Measurements from ENCODE around the gene THSD7A. TPM values are rescaled to one million over a fixed set of nuclear protein-coding genes. Genes with fewer than 3 reads are reported as not detected.

Gene THSD7A
- total and polyA plus RNA-seq, 2 of the 4 experiments (the other 2 are of a cell fraction), result 0.02 to 0.18 TPM

GRCh38 chr7:11607686-11608085, 224.3 kb downstream of the THSD7A start:
- no peak overlapping the region for H4K5ac ChIP-seq (ENCODE audit: low read depth, low read length)
- DNase-seq (no peak), ATAC-seq (ENCODE audit: low read depth) (no peak)
- no peaks in the 10 kb centered on the region for H3K79me1 ChIP-seq (ENCODE audit: low read depth in 1 of 2, low read length in 2 of 2)
- H2AFZ ChIP-seq (replicated peaks; ENCODE audit: low read length, poor library complexity), result no peak overlapping the region
- H3K4me3 ChIP-seq (ENCODE audit: insufficient read depth, low read depth, low read length), result no peak overlapping the region
- no peak overlapping the region for H2AK5ac ChIP-seq (ENCODE audit: low read depth, low read length)
- H3K18ac ChIP-seq (ENCODE audit: low read depth, low read length), result no peak overlapping the region
- no peak overlapping the region for H3K27ac ChIP-seq (ENCODE audit: insufficient read depth, low read length)
- WGBS, 2 experiments (ENCODE audit: extremely low coverage in 2 of 2, insufficient read length in 1 of 2), result 0% methylated on average over 1 of the region's 2 CpGs; no CpG with 5 or more reads in 1 of the 2 experiments
- no peak overlapping the region for H3K4me2 ChIP-seq (ENCODE audit: low read depth, low read length)
- H4K91ac ChIP-seq (ENCODE audit: insufficient read depth, low read depth, low read length), result no peak overlapping the region
- H4K8ac ChIP-seq (ENCODE audit: low read depth in 2 of 2, low read length in 2 of 2), result no peak overlapping the region
- ChIA-PET CTCF (no interaction called here), POLR2A (ENCODE audit: unreplicated experiment) (no interaction called here)
- in situ Hi-C loops (cut with MboI; ENCODE audit: low sequenced_read_pairs), result no loop called here
- no peak overlapping the region for H3K56ac ChIP-seq (ENCODE audit: extremely low read depth, insufficient read depth, low read length)
- H4K20me1 ChIP-seq (ENCODE audit: insufficient read depth, low read length), result no peaks in the 10 kb centered on the region
- TF ChIP-seq MAZ (IDR thresholded peaks at IDR 0.05; ENCODE audit: borderline replicate concordance, low read depth, low read length) (no peak), POLR2A (IDR thresholded peaks at IDR 0.05; ENCODE audit: low read depth, low read length) (no peak), FOS (IDR thresholded peaks at IDR 0.05; ENCODE audit: low read depth, low read length) (no peak), RAD21 (IDR thresholded peaks at IDR 0.05; ENCODE audit: low read length) (no peak), MAFK (IDR thresholded peaks at IDR 0.05; ENCODE audit: low read depth, low read length) (no peak), USF2 (IDR thresholded peaks at IDR 0.05; ENCODE audit: low read depth, low read length) (no peak), RCOR1 (IDR thresholded peaks at IDR 0.05; ENCODE audit: insufficient replicate concordance, low read length) (no peak), CTCF (conservative IDR thresholded peaks at IDR 0.05; ENCODE audit: low read depth, low read length) (no peak), SMC3 (IDR thresholded peaks at IDR 0.05; ENCODE audit: low read depth, low read length) (no peak), ELK1 (IDR thresholded peaks at IDR 0.05; ENCODE audit: borderline replicate concordance, low read depth, low read length) (no peak), MXI1 (IDR thresholded peaks at IDR 0.05; ENCODE audit: borderline replicate concordance, low read depth, low read length) (no peak), RFX5 (IDR thresholded peaks at IDR 0.05; ENCODE audit: low read depth, low read length) (no peak), CHD1 (IDR thresholded peaks at IDR 0.05; ENCODE audit: low read depth, low read length) (no peak)
- no peak overlapping the region for H3K9ac ChIP-seq (ENCODE audit: low read depth, low read length)
- intact Hi-C loops (cut with micrococcal nuclease), result no loop called here
- no peak overlapping the region for H3K23ac ChIP-seq (ENCODE audit: low read depth, low read length)
- no peaks in the 10 kb centered on the region for H3K9me1 ChIP-seq (ENCODE audit: insufficient read depth, low read length)
- no peak overlapping the region for H3K14ac ChIP-seq (replicated peaks; ENCODE audit: low read depth, low read length)
- dilution Hi-C loops (cut with HindIII; ENCODE audit: low sequenced_read_pairs, unreplicated experiment), result no loop called here
- H3K9me3 ChIP-seq (ENCODE audit: control insufficient read depth, insufficient read depth, low read length), result no peaks in the 10 kb centered on the region; the same call in 1 of the 2 replicates
- H3K27me3 ChIP-seq (ENCODE audit: control insufficient read depth, insufficient read depth, low read length), result no peaks in the 10 kb centered on the region
- H3K36me3 ChIP-seq (ENCODE audit: control insufficient read depth, insufficient read depth, low read length), result no peaks in the 10 kb centered on the region
- no peak overlapping the region for H2BK20ac ChIP-seq (ENCODE audit: low read depth, low read length)
- H2AK9ac ChIP-seq (replicated peaks; ENCODE audit: low read depth, low read length, poor library complexity), result no peak overlapping the region
- no peak overlapping the region for H3K4ac ChIP-seq (ENCODE audit: low read depth, low read length)
- no peaks in the 10 kb centered on the region for H3K4me1 ChIP-seq (ENCODE audit: control insufficient read depth, insufficient read depth, low read length)
- BruUV-seq (replicated peaks), result no TSS peak
- H2BK5ac ChIP-seq (ENCODE audit: low read depth, low read length, poor library complexity, severe bottlenecking), result no peak overlapping the region
- H2BK120ac ChIP-seq (ENCODE audit: low read depth, low read length), result no peak overlapping the region
- H2BK15ac ChIP-seq (ENCODE audit: low read depth, low read length), result no peak overlapping the region

Measured in IMR-90 (cell line).